ENCODE measurements around the gene HOXB8.
A peak's percentile ranks its signal among the peaks of the same experiment; 100 is the strongest.

Gene HOXB8

DNA sequence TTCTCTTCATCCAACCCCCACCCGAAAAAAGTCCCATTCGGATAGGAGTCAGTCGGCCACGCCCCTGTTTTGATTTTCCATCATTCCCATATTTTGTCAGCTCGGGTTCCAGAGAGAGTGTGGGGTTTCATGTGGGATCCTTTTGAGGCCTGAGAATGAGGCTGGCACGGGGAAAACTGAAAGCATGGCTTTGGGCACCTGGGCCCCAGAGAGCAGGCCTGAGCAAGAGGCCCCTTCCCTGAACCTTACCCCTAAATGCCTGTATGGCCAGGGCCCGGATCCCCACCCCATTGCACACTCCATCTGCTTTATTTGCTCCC, 32.4 kb downstream of the HOXB8 start:
- DNase-seq, result no peak

GRCh38 chr17:48579760-48580554, 35.1 kb downstream of the HOXB8 start:
- no peak for DNase-seq

- no peak for DNase-seq
Observed at GRCh38 chr17:48579471-48579759, 35.7 kb downstream of the HOXB8 start.

GRCh38 chr17:48578616-48579470, 36.2 kb downstream of the HOXB8 start:
- no peak for DNase-seq

DNA sequence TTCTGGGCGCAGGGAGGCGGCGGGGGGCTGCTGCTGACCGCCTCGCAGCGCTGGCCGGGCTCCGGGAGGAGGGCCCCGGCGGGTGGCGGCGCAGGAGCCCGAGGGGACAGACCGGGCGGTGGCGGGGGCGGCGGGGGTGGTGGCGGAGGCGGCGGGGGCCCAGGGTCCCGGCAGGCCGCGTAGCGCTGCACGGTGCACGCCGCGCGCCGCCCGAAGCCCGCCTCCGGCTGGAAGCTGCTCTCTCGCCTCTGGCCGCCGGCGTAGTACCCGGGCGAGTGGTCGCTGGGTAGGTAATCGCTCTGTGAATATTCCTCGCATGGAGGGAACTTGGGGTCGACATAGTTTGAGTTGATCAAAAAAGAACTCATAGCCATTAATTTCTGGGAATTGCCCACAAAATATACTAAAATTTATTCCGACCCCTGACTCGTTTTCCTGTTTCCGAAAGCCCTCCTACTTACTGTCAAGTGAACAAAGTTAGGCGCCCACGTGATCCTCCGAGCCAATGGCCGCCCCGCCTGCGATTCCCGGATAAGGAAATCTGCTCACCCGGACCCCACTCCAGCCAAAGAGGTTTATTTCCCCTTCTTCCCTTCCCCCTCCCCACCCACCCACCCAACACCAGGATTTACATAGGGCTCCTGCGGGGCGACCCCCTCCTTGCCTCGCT, 37.0 kb downstream of the HOXB8 start, which contains the start of gene HOXB4:
Gene HOXB4 (minus strand): TSS at position 405 of the 670 bp plus-strand sequence. CDS start 31 bp downstream, at position 374.
- peak; percentile 52 for DNase-seq

DNA sequence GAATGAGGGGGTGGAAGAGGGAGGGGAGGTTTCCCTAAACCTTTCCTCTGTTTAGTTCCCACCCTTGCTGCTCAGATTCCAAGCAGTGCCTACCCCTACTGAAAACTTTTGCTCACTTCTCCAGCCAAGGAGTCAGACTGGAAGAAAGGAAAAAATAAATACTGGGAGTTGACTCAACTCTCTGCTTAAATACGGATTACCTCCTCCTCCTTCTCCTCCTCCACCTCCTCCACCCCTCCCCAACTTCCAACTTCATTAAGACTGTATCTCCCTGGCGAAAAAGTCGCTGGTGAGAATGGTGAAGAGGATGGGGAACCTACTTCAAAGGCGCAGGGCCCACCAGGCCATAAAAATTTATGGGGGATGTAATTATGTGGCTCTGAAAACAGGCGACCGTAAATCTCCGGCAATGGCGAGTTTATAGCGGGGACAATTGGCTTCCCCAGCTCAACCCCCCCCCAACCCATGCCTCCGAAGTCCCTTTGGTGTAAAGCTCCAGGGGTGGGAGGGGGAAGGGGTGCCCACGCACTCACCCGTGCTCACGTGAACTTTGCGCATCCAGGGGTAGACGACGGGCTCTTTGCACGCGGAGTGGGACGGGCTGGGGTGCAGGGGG, 37.7 kb downstream of the HOXB8 start:
- DNase-seq, result no peak

GRCh38 chr17:48576479-48577309, 38.4 kb downstream of the HOXB8 start:
- DNase-seq, result no peak

- no peak for DNase-seq
Observed at GRCh38 chr17:48575673-48576478, 39.2 kb downstream of the HOXB8 start.

DNA sequence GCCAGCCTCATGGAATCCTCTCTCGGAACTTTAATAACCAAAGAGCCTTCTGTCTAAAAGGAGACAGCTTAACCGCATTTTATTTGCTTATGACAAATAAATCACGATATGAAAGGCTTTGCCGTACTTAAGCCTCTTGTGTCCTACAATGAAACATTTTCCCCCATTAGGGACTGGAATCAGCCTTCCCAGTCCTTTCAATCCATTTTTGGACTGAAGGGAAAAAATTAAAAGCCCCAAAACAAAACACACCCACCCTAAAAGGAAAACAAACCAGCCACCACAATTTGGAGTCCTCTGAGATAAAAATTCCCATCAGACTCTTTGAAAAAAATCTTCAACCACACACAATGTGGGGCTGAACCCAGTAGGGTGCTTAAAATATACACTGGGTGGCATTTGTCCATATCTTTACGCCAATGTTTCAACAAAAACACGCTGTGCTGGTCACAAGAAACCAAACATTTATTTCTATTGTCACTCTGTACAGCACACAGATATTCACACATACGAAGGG, 40.0 kb downstream of the HOXB8 start:
- DNase-seq, result no peak

- no peak for DNase-seq
Observed at GRCh38 chr17:48574505-48575065, 40.5 kb downstream of the HOXB8 start.

GRCh38 chr17:48571826-48572417, 43.2 kb downstream of the HOXB8 start:
- DNase-seq, result no peak

DNA sequence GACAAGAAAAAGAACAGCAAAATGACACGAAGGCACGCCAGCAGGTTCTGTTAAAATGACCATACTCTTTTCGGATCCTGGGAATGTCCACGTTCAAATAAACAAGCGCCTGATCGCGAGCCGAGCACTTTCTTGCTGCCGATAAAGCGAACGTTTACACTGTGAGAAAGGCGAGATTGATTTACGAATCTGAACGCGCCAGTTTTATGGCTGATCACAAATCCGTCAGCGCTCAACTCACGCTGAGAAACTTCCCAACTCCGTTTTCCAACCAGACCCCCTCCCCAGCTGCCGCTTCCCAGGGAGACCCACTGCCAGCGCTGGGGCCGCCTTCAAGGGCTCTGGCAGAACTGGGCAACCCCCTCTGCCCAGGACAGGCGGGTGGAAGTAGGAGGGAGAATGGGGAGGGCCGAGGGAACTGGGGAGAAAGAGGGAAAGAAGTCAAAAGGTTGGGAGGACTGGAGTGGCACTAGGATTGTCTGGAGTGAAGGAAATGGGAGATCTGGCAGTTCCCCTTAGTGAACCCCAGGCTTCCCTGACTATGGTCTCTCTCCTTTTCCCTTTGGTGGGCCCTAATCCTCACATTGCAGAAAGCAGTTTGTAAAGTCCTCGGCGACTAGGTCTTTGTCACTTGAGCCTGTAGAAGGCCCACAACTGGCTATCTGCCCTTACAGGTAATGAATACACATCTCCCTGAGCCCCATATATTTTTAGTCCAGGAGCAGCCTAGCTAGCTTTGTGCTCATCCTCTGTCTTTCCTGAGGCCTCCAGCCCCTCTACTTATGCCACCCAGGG, 43.9 kb downstream of the HOXB8 start:
- no peak for DNase-seq

GRCh38 chr17:48570325-48571023, 44.6 kb downstream of the HOXB8 start:
- no peak for DNase-seq

- no peak for DNase-seq
Observed at GRCh38 chr17:48569674-48570324, 45.3 kb downstream of the HOXB8 start.

DNA sequence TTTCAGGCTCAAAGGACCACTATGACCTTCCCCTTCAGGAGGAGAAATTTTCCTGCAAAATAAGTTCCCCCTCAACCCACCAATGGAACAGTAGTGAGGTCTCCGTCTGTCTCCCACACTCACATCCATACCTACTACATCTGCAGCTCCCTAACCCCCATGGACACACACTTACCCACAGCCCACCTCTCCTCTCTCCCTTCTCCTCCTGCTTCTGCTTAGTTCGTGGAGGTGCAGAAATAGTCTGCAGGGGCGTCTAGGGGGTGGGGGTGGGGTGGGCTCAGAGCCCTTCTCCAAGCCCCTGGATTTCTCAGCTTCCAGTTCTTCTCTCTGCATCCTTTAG, 45.9 kb downstream of the HOXB8 start:
- DNase-seq, result no peak

- DNase-seq, result no peak
Observed at GRCh38 chr17:48568499-48569239, 46.4 kb downstream of the HOXB8 start.

- DNase-seq, result no peak
Observed at GRCh38 chr17:48567646-48568354, 47.3 kb downstream of the HOXB8 start.

Data from CD4-positive, alpha-beta T cell treated with Interleukin-15 for 1 hour (primary cell).